K562 (cell line): Measurements from ENCODE around the gene ROBO2. TPM values are rescaled to one million over a fixed set of nuclear protein-coding genes. Genes with fewer than 3 reads are reported as not detected.

Source experiments
- ATAC-seq: fragments of 200-7000 bp; cut with Tn5 transposase; 3 replicates; pipeline ENCODE4 v1.9.1; 2020; ENCODE audit warnings: moderate library complexity
- BruUV-seq: library from RNA; stranded (reverse); fragments of 400-500 nt; replicated peaks from 2 replicates; lab custom pipeline; 2021; lab: Mats Ljungman, UMichigan
- CTCF ChIA-PET: fragments of 300-600 bp; formaldehyde crosslinking; extraction: SDS; loops from one replicate; lab custom pipeline; 2021; ENCODE audit warnings: low intra/inter-chr PET ratio; lab: Yijun Ruan, JAX
- POLR2A ChIA-PET: fragments of 300-600, 350-650 bp; sonication (Branson Sonifier 250); formaldehyde crosslinking; extraction: SDS; loops from one replicate; lab custom pipeline; 2021; ENCODE audit warnings: antibody characterized with exemption, inconsistent platforms; lab: Yijun Ruan, JAX
- DNase-seq, 4 experiments: peaks; one replicate each; pipeline versions ENCODE4 v3.0.0 to v3.0.0-alpha.2; 2011 to 2018; ENCODE audit warnings: low spot score in 3 of 4, mixed read lengths in 3 of 4; ENCODE audit errors: extremely low read depth in 1 of 4
- FAIRE-seq: peaks from 2 replicates; lab custom pipeline; 2011; peaks lifted over from hg19 to GRCh38; lab: Jason Lieb, UNC
- H2AFZ ChIP-seq: 2 replicates; pipeline ENCODE4 v1.6.0; 2011; ENCODE audit warnings: low read depth, low read length, control low read depth, inconsistent platforms
- H3K27ac ChIP-seq: fragments of 200-600 bp; 3 replicates; pipeline ENCODE4 v1.8.0; 2011; ENCODE audit warnings: low read depth, mild to moderate bottlenecking, control low read depth, inconsistent platforms, low read length, moderate library complexity, mixed read lengths; ENCODE audit errors: extremely low read depth
- H3K27me3 ChIP-seq, 2 experiments: fragments of 300-600 bp in 1 of 2; 2 replicates in 1 of 2; 3 replicates in 1 of 2; pipeline versions ENCODE4 v1.6.0 to v1.8.0; 2011; ENCODE audit warnings: inconsistent platforms in 2 of 2, low read length in 2 of 2, mild to moderate bottlenecking in 1 of 2, mixed read lengths in 1 of 2, moderate library complexity in 1 of 2; ENCODE audit not compliant: control insufficient read depth in 2 of 2, insufficient read depth in 2 of 2
- H3K36me3 ChIP-seq: fragments of 300-600 bp; 3 replicates; pipeline ENCODE4 v1.8.0; 2011; ENCODE audit warnings: mild to moderate bottlenecking, low read length, inconsistent platforms; ENCODE audit not compliant: control insufficient read depth, insufficient read depth
- H3K4me1 ChIP-seq, 2 experiments: fragments of 200-600 bp in 1 of 2; replicated peaks in 1 of 2; 2 replicates in 1 of 2; 3 replicates in 1 of 2; pipeline versions ENCODE4 v1.5.1 to v1.8.0; 2011; ENCODE audit warnings: inconsistent platforms in 2 of 2, low read length in 2 of 2, mild to moderate bottlenecking in 1 of 2, mixed read lengths in 1 of 2, moderate library complexity in 1 of 2; ENCODE audit not compliant: control insufficient read depth in 2 of 2, insufficient read depth in 2 of 2
- H3K4me2 ChIP-seq: 2 replicates; pipeline ENCODE4 v1.6.1; 2011; ENCODE audit warnings: low read length, control low read depth, inconsistent platforms, mixed read lengths; ENCODE audit not compliant: insufficient read depth
- H3K4me3 ChIP-seq: fragments of 200-600 bp; sonication (generic), shearing (Covaris generic); 2 replicates; pipeline ENCODE4 v1.5.1; 2016; ENCODE audit warnings: control low read depth, inconsistent platforms
- H3K79me2 ChIP-seq: fragments of 200-600 bp; 3 replicates; pipeline ENCODE4 v1.8.0; 2011; ENCODE audit warnings: low read length, inconsistent platforms; ENCODE audit not compliant: control insufficient read depth, insufficient read depth
- H3K9ac ChIP-seq, 2 experiments: 2 replicates each; pipeline versions ENCODE4 v1.6.0 to v1.6.1; 2011; ENCODE audit warnings: low read depth in 2 of 2, low read length in 2 of 2, control low read depth in 1 of 2, inconsistent platforms in 1 of 2, mild to moderate bottlenecking in 1 of 2, mixed read lengths in 1 of 2; ENCODE audit not compliant: insufficient read depth in 1 of 2
- H3K9me1 ChIP-seq: one replicate; pipeline ENCODE4 v1.6.0; 2011; ENCODE audit warnings: inconsistent platforms, mild to moderate bottlenecking, low read length, moderate library complexity; ENCODE audit not compliant: control insufficient read depth, insufficient read depth
- H3K9me3 ChIP-seq: replicated peaks from 2 replicates; pipeline ENCODE4 v1.5.1; 2011; ENCODE audit warnings: low read depth, low read length, inconsistent platforms; ENCODE audit not compliant: control insufficient read depth, insufficient read depth
- H4K20me1 ChIP-seq: replicated peaks from 2 replicates; pipeline ENCODE4 v1.6.1; 2011; ENCODE audit warnings: low read length, inconsistent platforms, mixed read lengths; ENCODE audit not compliant: control insufficient read depth, insufficient read depth
- ATF1 ChIP-seq, 2 experiments: fragments of 450-650 bp in 1 of 2; IDR thresholded peaks; 2 replicates each; pipeline ENCODE4 v1.6.1; 2016; ENCODE audit warnings: missing compliant biosample characterization in 1 of 2, missing genetic modification characterization in 1 of 2
- BCL6 ChIP-seq: fragments of 250-450 bp; sonication (Bioruptor Pico); IDR thresholded peaks from 2 replicates; pipeline ENCODE4 v1.4.0; 2020
- HDAC1 ChIP-seq, 2 experiments: fragments of 450-650 bp; IDR thresholded peaks; 2 replicates each; pipeline ENCODE4 v1.6.1; 2016 to 2017; ENCODE audit warnings: inconsistent platforms in 1 of 2, mild to moderate bottlenecking in 1 of 2, moderate library complexity in 1 of 2
- HNRNPL ChIP-seq: fragments of 200-400 bp; formaldehyde crosslinking; IDR thresholded peaks from 2 replicates; pipeline ENCODE4 v1.6.1; 2017; ENCODE audit warnings: low read depth, mild to moderate bottlenecking, low read length
- ILF3 ChIP-seq: fragments of 450-650 bp; IDR thresholded peaks from 2 replicates; pipeline ENCODE4 v1.6.1; 2018; ENCODE audit warnings: antibody characterized with exemption, mild to moderate bottlenecking, moderate library complexity, borderline replicate concordance
- LCOR ChIP-seq: sonication (generic); formaldehyde crosslinking; IDR thresholded peaks from 2 replicates; pipeline ENCODE4 v1.8.0; 2022; ENCODE audit warnings: mild to moderate bottlenecking, missing genetic modification reagents
- MEIS2 ChIP-seq: fragments of 450-650 bp; IDR thresholded peaks from 2 replicates; pipeline ENCODE4 v1.6.1; 2014; ENCODE audit warnings: mild to moderate bottlenecking; ENCODE audit not compliant: partially characterized antibody
- TEAD1 ChIP-seq, 2 experiments: fragments of 450-650 bp in 1 of 2; sonication (generic) in 1 of 2; formaldehyde crosslinking; IDR thresholded peaks; 2 replicates each; pipeline versions ENCODE4 v1.4.0 to v1.8.0; 2020 to 2022; ENCODE audit warnings: mild to moderate bottlenecking in 2 of 2, missing genetic modification reagents in 1 of 2
- XRCC4 ChIP-seq: IDR thresholded peaks from one replicate; pipeline ENCODE4 v1.6.1; 2011; ENCODE audit not compliant: insufficient read depth, insufficient read length; ENCODE audit errors: extremely low read depth
- ZFP36 ChIP-seq: fragments of 150-350 bp; IDR thresholded peaks from 2 replicates; pipeline ENCODE4 v1.6.1; 2018; ENCODE audit warnings: low read length, low read depth; ENCODE audit not compliant: partially characterized antibody
- ZNF696 ChIP-seq: fragments of 250-450 bp; sonication (Bioruptor Pico); conservative IDR thresholded peaks from 2 replicates; pipeline ENCODE4 v1.4.0; 2020; ENCODE audit warnings: mild to moderate bottlenecking, moderate library complexity
- WGBS: fragments of 100-300 bp; shearing (Covaris generic); methylation state at CpG from one replicate; pipeline ENCODE4 v1.1.6; 2016; ENCODE audit warnings: low coverage, mixed read lengths; ENCODE audit not compliant: insufficient coverage; ENCODE audit errors: missing lambda C conversion rate; 5-methylcytosine and 5-hydroxymethylcytosine counted together
- in situ Hi-C: fragments of 300-500 bp; cut with MboI; formaldehyde crosslinking; loops from 4 replicates; pipeline ENCODE4 v1.15.0; 2018; ENCODE audit warnings: inconsistent platforms, mixed read lengths
- intact Hi-C: fragments of 100-400 bp; cut with micrococcal nuclease; formaldehyde crosslinking; loops from 2 replicates; pipeline ENCODE4 v1.14.2; 2022
- polyA plus RNA-seq, 8 experiments: library from polyadenylated mRNA; depleted of rRNA in 4 of 8; stranded (reverse) in 5 of 8; unstranded in 3 of 8; fragments of >200 nt; fragmentation: Nextera tagmentation in 2 of 8; fragmentation: Illumina TruSeq in 1 of 8; extraction: Ambion mirVana in 2 of 8; extraction: Trizol in 1 of 8; gene quantifications; 2 replicates each; pipeline versions ENCODE4 v1.2.1 to v1.2.3, GENCODE V29; 2011 to 2014; ENCODE audit warnings: inconsistent platforms in 1 of 8, missing spikeins in 1 of 8
- total RNA-seq, 7 experiments: library from RNA; depleted of rRNA in 6 of 7; stranded (reverse); fragments of >200 nt in 6 of 7; fragmentation: Illumina TruSeq in 2 of 7; extraction: Trizol in 2 of 7; gene quantifications; 2 replicates each; pipeline versions ENCODE4 v1.2.1 to v1.2.3, GENCODE V29; 2011 to 2021; ENCODE audit warnings: low replicate concordance in 1 of 7
- TF ChIP-seq, protein P1 (sequence below): fragments of 450-650 bp; IDR thresholded peaks from 2 replicates; pipeline ENCODE4 v1.6.1; 2016; ENCODE audit warnings: borderline replicate concordance
- TF ChIP-seq, protein P2 (sequence below): sonication (generic); formaldehyde crosslinking; IDR thresholded peaks from 2 replicates; pipeline ENCODE4 v1.9.0; 2022; ENCODE audit warnings: mild to moderate bottlenecking, missing genetic modification reagents
- TF ChIP-seq, protein P3 (sequence below): sonication (generic); formaldehyde crosslinking; IDR thresholded peaks from 2 replicates; pipeline ENCODE4 v1.8.0; 2022; ENCODE audit warnings: mild to moderate bottlenecking, missing genetic modification reagents, borderline replicate concordance
- TF ChIP-seq, protein P4 (sequence below), 2 experiments: fragments of 450-650 bp in 1 of 2; sonication (generic) in 1 of 2; formaldehyde crosslinking; conservative IDR thresholded peaks; 2 replicates each; pipeline versions ENCODE4 v1.4.0 to v1.8.1; 2020 to 2022; ENCODE audit warnings: mild to moderate bottlenecking in 1 of 2, missing genetic modification reagents in 1 of 2
- TF ChIP-seq, protein P5 (sequence below): fragments of 450-650 bp; formaldehyde crosslinking; IDR thresholded peaks from 2 replicates; pipeline ENCODE4 v1.4.0; 2022; ENCODE audit warnings: missing genetic modification characterization

The ROBO2 gene
- total and polyA plus RNA-seq, 9 of the 15 experiments (the other 6 are each of a cell fraction or from before 2014, with no cell fraction given) = 0.84 to 3.0 (median 1.7) TPM

DNA sequence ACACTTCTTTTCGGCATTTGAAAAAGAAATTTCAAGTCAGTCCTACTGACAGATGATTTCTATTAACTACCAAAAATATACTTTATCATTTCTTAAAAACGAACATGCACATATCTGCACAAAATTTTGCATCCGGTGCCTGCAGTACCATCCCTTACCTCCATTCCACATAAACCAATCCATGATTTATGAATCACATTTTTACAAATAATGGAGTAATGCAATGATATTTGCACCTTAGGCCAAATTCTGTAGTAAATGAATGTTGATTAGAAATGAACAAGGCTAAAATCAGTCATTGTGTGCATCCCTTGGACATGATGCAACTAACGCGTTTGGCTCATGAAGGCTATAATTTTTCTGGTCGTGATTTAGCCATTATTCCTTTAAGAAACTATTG is 46.5 kb downstream of the ROBO2 start:
- intact Hi-C loops = no loop called here
- Histone ChIP-seq H3K27ac (no peak overlapping the region), H3K4me3 (no peak overlapping the region), H2AFZ (no peak overlapping the region), H3K4me2 (no peak overlapping the region), H3K36me3 (no peaks in the 10 kb centered on the region), H3K79me2 (no peaks in the 10 kb centered on the region), H3K9me3 (no peaks in the 10 kb centered on the region), H3K27me3 (no peaks in the 10 kb centered on the region), H4K20me1 (no peaks in the 10 kb centered on the region), H3K4me1 (no peaks in the 10 kb centered on the region), H3K9ac (no peak overlapping the region), H3K9me1 (no peaks in the 10 kb centered on the region)
- no TSS peak for BruUV-seq
- FAIRE-seq (no peak), DNase-seq (no peak), ATAC-seq (no peak)
- in situ Hi-C loops = no loop called here
- POLR2A ChIA-PET = no interaction called here
- CTCF ChIA-PET = no interaction called here
- WGBS = 51% methylated on average over 6 of the region's 6 CpGs
- TF ChIP-seq HNRNPL (no peak), MEIS2 (no peak), ZNF696 (CRISPR knock-in tag) (no peak), HDAC1 (IDR thresholded peaks at IDR 0.05) (no peak), ILF3 (no peak), ZFP36 (no peak), BCL6 (no peak), XRCC4 (no peak), LCOR (CRISPR knock-in tag) (no peak), TEAD1 (CRISPR knock-in tag; IDR thresholded peaks at IDR 0.05) (no peak), ATF1 (CRISPR knock-in tag; IDR thresholded peaks at IDR 0.05) (no peak), ATF1 (tag; IDR thresholded peaks at IDR 0.05) (no peak)
- TF ChIP-seq, protein P1, sequence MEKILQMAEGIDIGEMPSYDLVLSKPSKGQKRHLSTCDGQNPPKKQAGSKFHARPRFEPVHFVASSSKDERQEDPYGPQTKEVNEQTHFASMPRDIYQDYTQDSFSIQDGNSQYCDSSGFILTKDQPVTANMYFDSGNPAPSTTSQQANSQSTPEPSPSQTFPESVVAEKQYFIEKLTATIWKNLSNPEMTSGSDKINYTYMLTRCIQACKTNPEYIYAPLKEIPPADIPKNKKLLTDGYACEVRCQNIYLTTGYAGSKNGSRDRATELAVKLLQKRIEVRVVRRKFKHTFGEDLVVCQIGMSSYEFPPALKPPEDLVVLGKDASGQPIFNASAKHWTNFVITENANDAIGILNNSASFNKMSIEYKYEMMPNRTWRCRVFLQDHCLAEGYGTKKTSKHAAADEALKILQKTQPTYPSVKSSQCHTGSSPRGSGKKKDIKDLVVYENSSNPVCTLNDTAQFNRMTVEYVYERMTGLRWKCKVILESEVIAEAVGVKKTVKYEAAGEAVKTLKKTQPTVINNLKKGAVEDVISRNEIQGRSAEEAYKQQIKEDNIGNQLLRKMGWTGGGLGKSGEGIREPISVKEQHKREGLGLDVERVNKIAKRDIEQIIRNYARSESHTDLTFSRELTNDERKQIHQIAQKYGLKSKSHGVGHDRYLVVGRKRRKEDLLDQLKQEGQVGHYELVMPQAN = no peak
- TF ChIP-seq, protein P2, sequence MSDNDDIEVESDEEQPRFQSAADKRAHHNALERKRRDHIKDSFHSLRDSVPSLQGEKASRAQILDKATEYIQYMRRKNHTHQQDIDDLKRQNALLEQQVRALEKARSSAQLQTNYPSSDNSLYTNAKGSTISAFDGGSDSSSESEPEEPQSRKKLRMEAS = no peak
- TF ChIP-seq, protein P3, sequence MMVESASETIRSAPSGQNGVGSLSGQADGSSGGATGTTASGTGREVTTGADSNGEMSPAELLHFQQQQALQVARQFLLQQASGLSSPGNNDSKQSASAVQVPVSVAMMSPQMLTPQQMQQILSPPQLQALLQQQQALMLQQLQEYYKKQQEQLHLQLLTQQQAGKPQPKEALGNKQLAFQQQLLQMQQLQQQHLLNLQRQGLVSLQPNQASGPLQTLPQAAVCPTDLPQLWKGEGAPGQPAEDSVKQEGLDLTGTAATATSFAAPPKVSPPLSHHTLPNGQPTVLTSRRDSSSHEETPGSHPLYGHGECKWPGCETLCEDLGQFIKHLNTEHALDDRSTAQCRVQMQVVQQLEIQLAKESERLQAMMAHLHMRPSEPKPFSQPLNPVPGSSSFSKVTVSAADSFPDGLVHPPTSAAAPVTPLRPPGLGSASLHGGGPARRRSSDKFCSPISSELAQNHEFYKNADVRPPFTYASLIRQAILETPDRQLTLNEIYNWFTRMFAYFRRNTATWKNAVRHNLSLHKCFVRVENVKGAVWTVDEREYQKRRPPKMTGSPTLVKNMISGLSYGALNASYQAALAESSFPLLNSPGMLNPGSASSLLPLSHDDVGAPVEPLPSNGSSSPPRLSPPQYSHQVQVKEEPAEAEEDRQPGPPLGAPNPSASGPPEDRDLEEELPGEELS = no peak
- TF ChIP-seq, protein P4, sequence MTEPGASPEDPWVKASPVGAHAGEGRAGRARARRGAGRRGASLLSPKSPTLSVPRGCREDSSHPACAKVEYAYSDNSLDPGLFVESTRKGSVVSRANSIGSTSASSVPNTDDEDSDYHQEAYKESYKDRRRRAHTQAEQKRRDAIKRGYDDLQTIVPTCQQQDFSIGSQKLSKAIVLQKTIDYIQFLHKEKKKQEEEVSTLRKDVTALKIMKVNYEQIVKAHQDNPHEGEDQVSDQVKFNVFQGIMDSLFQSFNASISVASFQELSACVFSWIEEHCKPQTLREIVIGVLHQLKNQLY (CRISPR knock-in tag; conservative IDR thresholded peaks at IDR 0.05) = no peak
- TF ChIP-seq, protein P5, sequence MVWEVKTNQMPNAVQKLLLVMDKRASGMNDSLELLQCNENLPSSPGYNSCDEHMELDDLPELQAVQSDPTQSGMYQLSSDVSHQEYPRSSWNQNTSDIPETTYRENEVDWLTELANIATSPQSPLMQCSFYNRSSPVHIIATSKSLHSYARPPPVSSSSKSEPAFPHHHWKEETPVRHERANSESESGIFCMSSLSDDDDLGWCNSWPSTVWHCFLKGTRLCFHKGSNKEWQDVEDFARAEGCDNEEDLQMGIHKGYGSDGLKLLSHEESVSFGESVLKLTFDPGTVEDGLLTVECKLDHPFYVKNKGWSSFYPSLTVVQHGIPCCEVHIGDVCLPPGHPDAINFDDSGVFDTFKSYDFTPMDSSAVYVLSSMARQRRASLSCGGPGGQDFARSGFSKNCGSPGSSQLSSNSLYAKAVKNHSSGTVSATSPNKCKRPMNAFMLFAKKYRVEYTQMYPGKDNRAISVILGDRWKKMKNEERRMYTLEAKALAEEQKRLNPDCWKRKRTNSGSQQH (CRISPR knock-in tag) = no peak
